ENCODE measurements around the gene SLC38A4. TPM values are rescaled to one million over a fixed set of nuclear protein-coding genes. Genes with fewer than 3 reads are reported as not detected.
"Not testable (repeated sequence)": the region's sequence is repeated elsewhere in the genome, so short reads cannot be mapped to it uniquely, and the experiment has no call there.

Gene SLC38A4
- total RNA-seq, 1 donor from 2014 or later = 518 TPM

DNA sequence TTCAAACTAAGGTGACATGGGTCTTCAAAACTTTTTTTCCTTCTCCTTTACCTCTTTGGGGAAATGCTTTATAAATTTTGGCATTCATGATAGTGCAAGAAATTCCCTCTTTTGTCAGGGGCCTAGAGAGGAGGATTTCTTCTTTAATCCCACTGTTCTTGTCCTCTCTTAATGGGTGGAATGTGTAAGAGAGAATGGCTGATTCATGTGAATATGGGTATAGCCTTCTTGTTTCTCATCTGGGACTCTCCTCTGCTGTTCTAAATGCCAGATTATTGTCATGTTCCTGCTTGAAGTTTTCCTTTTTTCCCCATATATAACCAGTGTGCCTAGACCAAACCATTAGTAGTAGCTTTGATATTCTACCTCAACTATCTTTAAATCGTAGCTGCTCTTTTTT lies 46.7 kb downstream of the SLC38A4 start:
- DNase-seq (ENCODE audit: low spot score) = no peak
- peak; percentile 1 for ATAC-seq

DNA sequence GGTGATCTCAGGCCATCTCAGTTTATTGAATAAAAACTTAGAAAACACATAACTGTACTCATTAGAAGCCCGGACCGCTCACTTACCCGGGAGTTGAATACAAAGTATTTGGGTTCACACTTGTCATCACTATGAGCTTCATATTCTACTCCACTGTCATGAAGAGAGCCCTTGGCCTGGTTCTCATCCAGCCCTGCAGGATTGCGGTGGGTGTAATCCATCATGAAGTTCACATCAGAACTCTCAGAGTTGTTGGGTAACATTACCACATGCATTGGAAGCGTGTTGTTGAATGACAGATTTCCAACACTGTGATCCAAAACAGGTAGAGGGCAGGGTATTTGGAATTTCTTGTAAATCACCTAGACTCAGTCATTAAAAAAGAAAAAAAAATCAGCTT lies 47.4 kb downstream of the SLC38A4 start:
- peak; percentile 24 for ATAC-seq
- no peak for DNase-seq (ENCODE audit: low spot score)

DNA sequence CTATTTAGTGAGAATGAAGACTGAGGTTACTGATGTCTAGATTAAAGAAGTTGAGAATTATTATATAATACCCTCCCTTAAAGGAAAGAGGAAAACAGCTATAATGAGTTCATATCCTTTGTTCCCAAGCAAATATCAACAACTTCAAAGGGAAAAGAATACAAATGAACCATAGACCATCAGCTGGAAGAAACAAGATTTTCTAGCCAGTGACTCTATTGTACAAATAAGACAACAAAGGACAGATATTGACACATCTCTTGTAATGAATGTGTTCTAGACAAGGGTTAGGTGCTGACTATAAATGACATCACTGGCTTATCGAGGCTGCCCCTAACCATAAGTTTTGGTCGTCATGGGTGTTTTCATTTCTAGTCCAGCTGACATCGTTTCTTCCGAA lies 48.2 kb downstream of the SLC38A4 start:
- DNase-seq (ENCODE audit: low spot score) (no peak), ATAC-seq (no peak)

DNA sequence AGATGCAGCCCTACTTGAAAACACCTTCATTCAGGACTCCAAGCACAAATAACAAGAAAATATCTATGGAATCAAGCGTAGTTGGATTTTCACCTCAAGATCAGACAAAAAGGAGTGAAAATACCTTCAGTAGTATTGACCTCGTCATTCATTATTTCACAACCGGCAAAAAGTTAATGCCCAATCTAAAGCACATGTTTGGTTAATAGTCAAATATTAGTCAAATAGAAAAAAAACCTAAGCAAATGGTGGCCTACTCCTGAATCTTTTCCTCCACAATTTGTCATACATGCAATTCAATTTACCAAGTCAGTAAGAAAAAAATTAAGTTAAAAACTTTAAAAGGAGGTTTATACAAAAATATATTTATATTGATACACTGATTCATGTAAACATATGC lies 50.0 kb downstream of the SLC38A4 start:
- ATAC-seq (no peak), DNase-seq (ENCODE audit: low spot score) (no peak)

DNA sequence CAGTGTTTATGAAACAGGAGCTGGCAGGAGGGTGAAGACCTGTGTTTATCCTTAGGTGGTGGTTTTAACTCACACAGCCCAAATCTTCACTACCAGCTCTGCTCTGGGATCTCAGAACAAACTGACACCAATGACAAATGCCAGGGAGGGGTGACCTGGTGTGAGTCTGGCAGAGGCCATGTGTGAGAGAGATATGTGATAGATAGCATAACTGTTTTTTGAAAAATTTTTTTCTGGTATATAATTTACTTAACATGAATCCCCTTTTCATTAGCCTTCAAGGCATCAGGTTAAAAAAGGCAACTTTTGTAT lies 51.5 kb downstream of the SLC38A4 start:
- no peak for ATAC-seq
- DNase-seq (ENCODE audit: low spot score) = no peak

- ATAC-seq = no peak
Measured at GRCh38 chr12:46773586-46774321, 52.0 kb downstream of the SLC38A4 start.

DNA sequence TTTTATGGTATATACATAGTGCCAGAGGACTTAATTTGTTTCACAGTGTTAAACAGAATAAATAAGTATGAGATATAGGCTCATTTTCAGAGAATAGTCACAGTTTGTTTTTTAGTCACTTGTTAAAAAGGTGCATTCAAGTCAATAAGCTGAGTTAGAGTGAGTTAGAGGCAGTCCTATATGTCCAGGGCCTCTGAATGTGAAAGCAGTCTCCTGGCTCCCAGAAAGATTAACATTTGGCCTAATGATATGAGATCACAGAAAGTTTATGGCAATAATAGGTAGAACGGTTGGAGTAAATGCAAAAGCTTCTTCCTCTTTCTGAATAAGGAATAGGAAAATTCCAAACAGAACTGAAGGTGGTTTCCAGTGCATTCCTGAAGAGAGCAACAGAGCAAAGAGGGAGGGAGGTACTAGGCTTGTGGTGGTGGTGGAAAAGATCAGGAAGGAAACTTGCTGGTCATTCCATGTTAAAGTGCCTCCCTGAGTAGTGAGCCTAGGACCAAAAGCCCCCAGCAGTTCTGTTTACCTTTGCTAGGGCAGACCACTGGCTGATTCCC lies 54.4 kb downstream of the SLC38A4 start:
- ATAC-seq (peak; percentile 17), DNase-seq (ENCODE audit: low spot score) (no peak)

More at GRCh38 chr12:46773586-46774321, 52.0 kb downstream of the SLC38A4 start:
- no peak for DNase-seq (ENCODE audit: low spot score)

- peak; percentile 37 for ATAC-seq
- no peak for DNase-seq (ENCODE audit: low spot score)
Measured at GRCh38 chr12:46770501-46771183, 55.2 kb downstream of the SLC38A4 start.

DNA sequence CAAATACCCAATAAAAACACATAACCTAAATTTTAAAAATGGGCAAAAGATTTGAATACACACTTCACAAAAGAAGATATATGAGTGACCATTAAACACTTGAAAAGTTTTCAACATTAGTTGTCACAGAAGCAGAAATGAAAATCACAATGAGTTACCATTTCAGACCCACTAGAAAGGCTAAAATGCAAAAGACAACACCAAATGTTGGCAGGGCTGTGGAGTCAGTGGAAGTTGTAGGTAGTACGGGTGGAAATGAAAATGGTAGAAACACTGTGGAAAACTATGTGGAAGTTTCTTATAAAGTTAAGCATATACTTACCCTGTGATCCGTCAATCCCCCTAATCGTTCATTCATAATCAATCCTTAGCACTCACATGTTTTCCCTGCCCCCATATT lies 61.8 kb downstream of the SLC38A4 start:
- ATAC-seq = peak; percentile 5
- DNase-seq (ENCODE audit: low spot score) = no peak

- ATAC-seq (peak; percentile 43), DNase-seq (ENCODE audit: low spot score) (no peak)
Measured at GRCh38 chr12:46763230-46763629, 62.6 kb downstream of the SLC38A4 start.

DNA sequence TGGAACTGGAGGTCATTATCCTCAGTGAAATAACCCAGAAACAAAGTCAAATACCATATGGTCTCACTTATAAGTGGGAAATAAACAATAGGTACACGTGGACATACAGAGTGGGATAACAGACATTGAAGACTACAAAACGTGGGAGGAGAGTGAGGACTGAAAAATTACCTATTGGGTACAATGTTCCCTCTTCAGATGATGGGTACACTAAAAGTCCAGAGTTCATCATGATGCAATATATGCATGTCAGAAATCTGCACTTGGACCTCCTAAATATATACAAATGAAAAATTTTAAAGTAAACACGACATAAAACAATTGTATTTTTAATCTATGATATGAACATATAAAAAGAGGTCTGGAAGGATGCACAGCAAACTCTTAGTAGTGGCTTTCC lies 71.2 kb downstream of the SLC38A4 start:
- no peak for DNase-seq (ENCODE audit: low spot score)
- ATAC-seq = peak; percentile 70

DNA sequence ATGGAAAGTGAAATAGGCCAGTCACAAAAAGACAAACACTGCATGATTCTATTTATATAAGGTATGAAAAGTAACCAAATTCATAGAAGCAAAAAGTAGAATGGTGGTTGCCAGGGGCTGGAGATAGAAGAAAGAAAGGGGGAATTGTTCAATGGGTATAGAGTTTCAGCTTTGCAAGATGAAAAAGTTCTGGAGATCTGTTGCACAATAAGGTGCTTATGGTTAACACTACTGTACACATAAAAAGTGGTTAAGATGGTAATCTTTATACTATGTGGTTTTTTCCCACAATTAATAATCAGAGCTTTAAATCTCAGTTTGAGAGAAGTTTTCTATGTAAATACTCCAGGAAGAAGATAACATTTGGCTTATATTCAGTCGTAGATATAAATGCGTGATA lies 73.4 kb downstream of the SLC38A4 start:
- no peak for ATAC-seq
- no peak for DNase-seq (ENCODE audit: low spot score)

- ATAC-seq = no peak
- DNase-seq (ENCODE audit: low spot score) = no peak
Measured at GRCh38 chr12:46751173-46751572, 74.6 kb downstream of the SLC38A4 start.

DNA sequence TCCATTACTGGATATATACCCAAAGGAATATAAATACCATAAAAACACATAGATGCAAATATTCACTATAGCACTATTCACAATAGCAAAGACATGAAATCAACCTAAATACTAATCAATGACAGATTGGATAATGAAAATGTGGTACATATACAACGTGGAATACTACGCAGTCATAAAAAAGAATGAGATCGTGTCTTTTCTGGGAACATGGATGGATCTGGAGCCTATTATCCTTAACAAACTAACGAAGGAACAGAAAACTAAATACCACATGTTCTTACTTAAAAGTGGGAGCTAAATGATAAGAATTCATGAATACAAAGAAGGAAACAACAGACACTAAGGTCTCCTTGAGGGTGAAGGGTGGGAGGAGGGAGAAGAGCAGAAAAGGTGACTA lies 76.5 kb downstream of the SLC38A4 start:
- DNase-seq (ENCODE audit: low spot score) (no peak), ATAC-seq (no peak)

GRCh38 chr12:46744283-46744682 lies 81.5 kb downstream of the SLC38A4 start:
- DNase-seq (ENCODE audit: low spot score) = no peak
- no peak for ATAC-seq

DNA sequence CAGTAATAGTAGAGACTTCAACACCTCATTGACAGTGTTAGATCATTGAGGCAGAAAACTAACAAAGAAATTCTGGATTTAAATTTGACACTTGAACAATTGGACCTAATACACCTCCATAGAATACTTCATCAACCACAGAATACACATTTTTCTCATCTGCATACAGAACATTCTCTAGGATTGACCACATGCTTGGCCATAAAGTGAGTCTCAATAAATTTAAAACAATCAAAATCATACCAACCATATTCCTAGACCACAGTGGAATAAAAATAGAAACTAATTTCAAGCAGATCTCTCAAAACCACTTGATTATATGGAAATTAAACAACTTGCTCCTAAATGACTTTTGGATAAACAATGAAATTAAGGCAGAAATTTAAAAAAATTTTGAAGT lies 82.3 kb downstream of the SLC38A4 start:
- no peak for DNase-seq (ENCODE audit: low spot score)

DNA sequence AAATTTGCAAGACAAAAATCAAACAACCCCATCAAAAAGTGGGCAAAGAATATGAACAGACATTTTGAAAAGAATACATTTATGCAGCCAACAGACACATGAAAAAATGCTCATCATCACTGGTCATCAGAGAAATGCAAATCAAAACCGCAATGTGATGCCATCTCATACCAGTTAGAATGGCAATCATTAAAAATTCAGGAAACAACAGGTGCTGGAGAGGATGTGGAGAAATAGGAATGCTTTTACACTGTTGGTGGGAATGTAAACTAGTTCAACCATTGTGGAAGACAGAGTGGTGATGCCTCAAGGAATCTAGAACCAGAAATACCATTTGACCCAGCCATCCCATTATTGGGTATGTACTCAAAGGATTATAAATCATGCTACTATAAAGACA lies 83.5 kb downstream of the SLC38A4 start:
- ATAC-seq; DNase-seq (ENCODE audit: low spot score): not testable (repeated sequence)

More for the DNA sequence above, 82.3 kb downstream of the SLC38A4 start:
- ATAC-seq = no peak

- ATAC-seq (no peak), DNase-seq (ENCODE audit: low spot score) (no peak)
Measured at GRCh38 chr12:46725332-46725731, 100.5 kb downstream of the SLC38A4 start.

GRCh38 chr12:46723629-46724419 lies 102.0 kb downstream of the SLC38A4 start:
- ATAC-seq (no peak), DNase-seq (ENCODE audit: low spot score) (no peak)

- ATAC-seq = no peak
- DNase-seq (ENCODE audit: low spot score) = no peak
Measured at GRCh38 chr12:46722394-46723185, 103.2 kb downstream of the SLC38A4 start.

- DNase-seq (ENCODE audit: low spot score) (no peak), ATAC-seq (no peak)
Measured at GRCh38 chr12:46718495-46718894, 107.3 kb downstream of the SLC38A4 start.
